ENCODE data around the gene IL5RA. TPM values are rescaled to one million over a fixed set of nuclear protein-coding genes. Genes with fewer than 3 reads are reported as not detected.

Gene IL5RA
- total RNA-seq, 2 donors from 2014 or later, result not detected

DNA sequence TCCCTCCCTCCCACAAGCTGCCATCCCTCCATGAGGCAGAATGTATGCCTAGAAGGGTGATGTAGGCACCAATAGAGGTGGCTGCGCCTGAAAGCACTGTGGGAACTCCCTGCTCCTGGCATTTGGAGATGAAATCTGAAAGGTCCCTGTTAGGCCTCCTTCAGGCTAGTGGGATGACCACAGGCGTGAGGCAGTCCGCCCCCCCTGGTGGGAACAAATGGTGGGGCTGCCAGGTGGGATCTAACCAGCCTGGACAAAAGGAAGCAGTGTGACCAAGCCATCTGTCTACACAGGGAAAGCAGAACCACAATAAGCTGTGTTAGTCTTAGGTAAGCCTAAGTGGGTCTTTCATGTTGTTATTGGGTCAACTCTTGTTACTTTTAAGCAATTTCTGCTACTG, 25.3 kb downstream of the IL5RA start:
- H3K9me3 Mint-ChIP-seq, result no peaks in the 10 kb centered on the region
- DNase-seq (ENCODE audit: low spot score in 2 of 2), result no peak
- H3K27ac Mint-ChIP-seq, result no peak overlapping the region
- H3K36me3 Mint-ChIP-seq, result no peaks in the 10 kb centered on the region
- no peak for ATAC-seq

DNA sequence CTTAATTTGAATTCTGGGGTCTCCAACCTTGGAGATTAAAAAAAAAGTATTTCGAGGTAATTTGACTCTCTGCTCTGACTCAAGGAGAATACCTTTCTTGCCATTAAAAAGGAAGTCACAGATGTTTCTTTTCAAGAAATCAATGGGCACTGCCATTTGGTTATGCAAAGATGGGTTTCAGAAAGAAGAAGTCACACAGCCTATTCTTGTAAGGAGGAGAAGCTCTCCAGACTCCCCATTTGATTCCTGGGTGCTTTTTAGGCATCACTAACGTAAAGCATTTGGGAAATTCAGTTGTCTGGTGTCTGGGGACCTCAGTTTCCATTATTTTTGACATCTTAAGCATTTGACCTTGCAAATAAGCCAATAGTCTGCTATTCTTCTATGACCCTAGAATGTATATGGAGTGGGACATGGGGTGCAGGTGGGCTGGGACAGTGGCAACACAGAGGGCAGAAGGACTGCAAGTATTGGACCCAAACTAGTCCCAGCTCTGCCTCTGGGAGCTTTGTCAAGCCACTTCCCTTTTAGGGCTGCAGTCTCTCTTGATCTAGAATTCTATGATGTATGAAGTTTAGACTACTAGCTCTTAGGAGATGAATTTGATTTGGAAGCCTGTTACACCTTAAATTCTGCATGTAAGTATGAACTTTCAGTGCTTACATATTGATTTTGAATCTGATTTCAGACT, 27.8 kb downstream of the IL5RA start:
- no peak overlapping the region for H3K27ac Mint-ChIP-seq
- no peaks in the 10 kb centered on the region for H3K36me3 Mint-ChIP-seq
- ATAC-seq (no peak), DNase-seq (ENCODE audit: low spot score in 2 of 2) (no peak)
- H3K9me3 Mint-ChIP-seq, result no peaks in the 10 kb centered on the region

DNA sequence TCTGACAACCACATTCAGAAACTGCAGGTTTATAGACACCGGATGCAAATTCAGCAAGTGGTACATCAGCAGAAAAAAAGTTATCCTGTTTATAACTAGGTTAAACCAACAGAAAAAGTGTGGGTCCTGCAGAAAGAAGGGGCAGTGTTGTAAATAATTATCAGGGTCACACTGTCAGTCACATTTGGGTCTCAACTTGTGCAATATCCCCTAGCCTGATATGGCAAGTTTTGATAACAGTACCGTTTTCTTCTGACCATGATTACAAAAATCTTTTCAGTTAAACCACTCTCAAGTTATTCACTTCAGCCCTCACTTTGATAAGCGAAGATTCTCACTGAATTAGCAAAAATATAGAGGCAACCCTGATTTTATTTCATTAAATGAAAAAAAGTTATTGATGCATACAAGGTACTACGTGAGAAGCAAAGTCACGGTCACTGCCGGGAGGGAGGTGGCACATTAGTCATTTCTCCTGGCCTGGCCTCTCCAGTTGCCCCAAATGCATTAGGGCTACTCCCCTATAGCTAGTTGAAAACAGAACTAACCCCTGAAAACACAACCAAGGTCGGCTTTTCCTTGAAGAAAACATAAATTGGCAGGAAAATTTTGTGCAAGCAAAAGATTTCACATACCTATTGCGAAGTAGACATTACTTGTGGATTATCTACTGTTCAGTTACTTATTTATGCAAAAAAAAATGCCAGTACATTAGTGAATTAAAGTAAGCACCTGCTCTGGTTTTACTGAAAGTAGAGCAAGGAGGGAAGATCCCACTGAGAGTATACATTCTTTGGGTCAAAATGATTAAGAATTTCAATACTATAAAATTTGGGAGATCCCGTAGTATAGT, 28.6 kb downstream of the IL5RA start:
- Mint-ChIP-seq H3K36me3 (no peaks in the 10 kb centered on the region), H3K27ac (no peak overlapping the region), H3K9me3 (no peaks in the 10 kb centered on the region)
- ATAC-seq, result no peak
- DNase-seq (ENCODE audit: low spot score in 2 of 2), result no peak

DNA sequence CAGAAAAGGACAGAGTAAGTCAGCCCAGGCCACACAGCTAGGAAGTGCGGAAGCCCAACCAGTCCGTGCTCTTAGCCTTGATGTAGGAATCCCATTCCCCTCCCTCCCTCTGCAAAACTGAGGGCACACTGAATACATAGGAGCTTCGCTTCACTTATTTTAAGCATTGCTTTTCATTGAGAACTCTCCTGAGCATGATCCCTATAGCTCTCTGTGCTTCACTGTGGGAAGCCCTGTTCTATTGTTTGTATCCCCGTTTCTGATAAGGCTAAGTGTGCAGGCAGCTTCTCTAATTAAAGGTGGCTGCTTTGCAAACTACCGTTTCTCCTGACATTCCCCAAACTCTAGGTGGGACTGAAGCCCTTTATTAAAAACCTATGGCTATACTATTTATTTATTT, 29.9 kb downstream of the IL5RA start:
- Mint-ChIP-seq H3K27ac (no peak overlapping the region), H3K36me3 (no peaks in the 10 kb centered on the region), H3K9me3 (no peaks in the 10 kb centered on the region)
- ATAC-seq (no peak), DNase-seq (ENCODE audit: low spot score in 2 of 2) (no peak)

DNA sequence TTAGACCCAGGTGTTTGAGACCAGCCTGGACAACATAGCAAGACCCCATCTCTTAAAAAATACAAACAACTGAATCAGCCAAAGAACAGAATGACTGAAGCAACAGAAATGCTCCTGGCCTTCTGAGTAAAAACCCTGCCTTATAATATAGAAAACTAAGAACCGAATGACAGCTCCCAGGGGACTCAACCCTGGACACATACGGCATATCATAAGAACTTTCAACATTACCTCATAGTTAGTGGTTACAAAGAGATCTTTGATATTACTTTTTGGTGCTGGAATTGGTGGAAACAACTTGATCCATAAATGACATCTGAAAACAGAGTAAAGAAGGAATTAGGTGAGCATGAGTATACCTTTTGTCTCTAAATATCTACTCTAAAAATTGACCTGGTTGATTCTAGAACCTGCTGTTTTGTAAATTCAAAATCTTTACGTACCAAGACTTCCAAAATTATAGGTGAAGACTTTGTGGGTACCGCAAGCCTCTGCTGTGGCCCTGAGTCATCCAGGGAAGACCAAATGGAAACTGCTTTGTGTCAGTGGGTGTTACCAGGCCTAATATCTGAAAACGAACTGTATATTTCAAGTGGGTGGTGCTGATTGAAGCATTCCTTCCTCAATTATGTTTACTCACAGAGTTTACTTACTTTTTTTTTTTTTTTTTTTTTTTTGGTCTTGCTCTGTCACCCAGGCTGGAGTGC, 35.5 kb downstream of the IL5RA start:
- Mint-ChIP-seq H3K27ac (no peak overlapping the region), H3K36me3 (no peaks in the 10 kb centered on the region), H3K9me3 (no peaks in the 10 kb centered on the region)
- DNase-seq (ENCODE audit: low spot score in 2 of 2) (no peak), ATAC-seq (no peak)

DNA sequence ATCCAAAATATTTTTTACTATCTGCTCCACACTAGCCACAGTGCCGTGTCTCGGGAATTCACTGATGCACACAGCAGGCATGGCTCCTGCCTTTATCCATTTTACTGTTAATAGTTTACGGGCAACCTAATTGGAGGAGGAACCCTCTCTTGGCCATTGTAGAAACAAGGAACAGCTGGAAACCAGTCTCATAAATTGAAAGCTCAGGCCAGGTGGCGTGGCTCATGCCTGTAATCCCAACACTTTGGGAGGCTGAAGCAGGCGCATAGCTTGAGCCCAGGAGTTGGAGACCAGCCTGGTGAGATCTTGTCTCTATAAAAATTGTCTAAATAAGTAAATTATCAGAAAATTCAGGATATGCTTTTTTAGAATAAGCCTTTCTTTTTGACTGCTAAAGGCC, 39.0 kb downstream of the IL5RA start:
- no peak for ATAC-seq
- H3K9me3 Mint-ChIP-seq, result no peaks in the 10 kb centered on the region
- DNase-seq (ENCODE audit: low spot score in 2 of 2), result no peak
- no peak overlapping the region for H3K27ac Mint-ChIP-seq
- H3K36me3 Mint-ChIP-seq, result no peaks in the 10 kb centered on the region

DNA sequence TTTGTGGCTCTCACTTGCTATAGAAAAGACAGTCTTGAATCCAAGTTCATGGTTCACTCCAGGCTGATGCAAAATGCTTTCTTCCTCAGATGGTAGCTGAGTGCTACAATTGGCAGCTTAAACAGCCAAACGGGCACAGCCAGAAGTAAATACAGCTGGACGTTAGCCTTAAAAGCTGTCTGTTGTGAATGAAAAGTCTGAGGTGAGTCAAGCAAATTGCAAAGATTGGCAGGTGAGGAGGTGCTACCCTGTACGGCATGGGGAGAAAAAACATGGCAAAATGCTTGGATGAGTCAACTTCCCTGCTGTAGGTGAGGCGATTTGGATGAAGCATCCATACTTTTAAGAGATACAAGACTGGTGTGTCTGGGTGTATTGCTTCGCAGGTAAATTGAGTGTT, 40.5 kb downstream of the IL5RA start:
- Mint-ChIP-seq H3K9me3 (no peaks in the 10 kb centered on the region), H3K27ac (no peak overlapping the region), H3K36me3 (no peaks in the 10 kb centered on the region)
- DNase-seq (ENCODE audit: low spot score in 2 of 2), result no peak
- no peak for ATAC-seq

DNA sequence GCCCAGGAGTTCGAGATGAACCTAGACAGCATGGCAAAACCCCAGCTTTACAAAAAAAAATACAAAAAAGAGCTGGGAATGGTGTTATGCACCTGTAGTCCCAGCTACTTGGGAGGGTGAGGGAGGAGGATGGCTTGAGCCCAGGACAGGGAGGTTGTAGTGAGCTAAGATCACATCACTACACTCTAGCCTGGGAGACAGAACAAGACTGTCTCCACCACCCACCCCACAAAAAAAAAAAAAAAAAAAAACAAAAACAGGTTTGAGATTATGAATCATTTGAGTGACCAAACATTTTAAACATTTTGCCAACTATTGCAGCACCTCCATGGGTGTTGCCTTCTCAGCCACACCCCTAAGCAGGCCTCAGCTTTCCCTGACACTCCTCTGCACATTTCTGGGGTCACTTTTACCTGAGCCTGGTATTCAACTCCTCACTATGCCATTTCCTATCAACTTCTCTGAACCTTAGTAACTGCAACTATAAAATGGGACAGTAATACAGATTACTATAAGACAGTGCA, 41.8 kb downstream of the IL5RA start:
- ATAC-seq, result no peak
- Mint-ChIP-seq H3K9me3 (no peaks in the 10 kb centered on the region), H3K27ac (no peak overlapping the region), H3K36me3 (no peaks in the 10 kb centered on the region)
- DNase-seq (ENCODE audit: low spot score in 2 of 2), result no peak

DNA sequence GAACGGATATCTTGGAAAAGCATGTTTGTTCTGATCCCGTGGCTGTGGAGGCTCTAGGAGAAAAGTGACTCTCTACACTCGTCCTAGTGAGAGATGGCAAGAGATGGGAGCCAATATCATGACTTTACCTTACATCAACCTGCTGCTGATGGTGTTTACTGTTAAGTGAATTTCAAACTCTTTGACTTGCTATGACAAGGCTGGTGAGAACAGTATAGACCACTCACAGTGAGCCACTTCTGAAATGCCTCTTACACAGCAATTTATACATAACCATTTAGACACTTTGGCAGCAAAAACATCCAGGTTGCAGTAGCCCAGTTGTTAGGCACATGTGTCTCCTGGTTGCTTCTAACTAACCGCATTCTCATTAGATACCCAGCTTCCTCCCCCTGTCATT, 43.3 kb downstream of the IL5RA start:
- H3K27ac Mint-ChIP-seq, result no peak overlapping the region
- no peaks in the 10 kb centered on the region for H3K9me3 Mint-ChIP-seq
- DNase-seq (ENCODE audit: low spot score in 2 of 2) (no peak), ATAC-seq (no peak)
- H3K36me3 Mint-ChIP-seq, result no peaks in the 10 kb centered on the region

DNA sequence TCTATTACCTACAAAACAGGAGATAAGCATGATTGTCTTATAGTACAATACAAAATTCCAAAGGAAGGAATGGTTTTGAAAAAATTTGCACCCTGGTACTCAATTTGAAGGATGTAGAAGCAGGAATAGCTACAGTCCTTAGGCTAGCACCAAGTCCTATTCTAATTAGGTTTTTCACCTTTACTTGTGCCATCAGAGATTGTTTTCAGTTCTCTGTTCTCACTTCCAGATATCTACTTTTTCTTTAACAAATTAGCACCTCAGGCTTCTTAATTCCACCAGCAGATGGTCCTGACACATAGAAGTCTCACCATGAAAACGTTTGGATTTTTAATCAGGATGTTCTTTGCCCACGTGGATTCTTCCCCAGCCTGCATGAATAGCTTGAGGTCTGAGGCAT, 43.8 kb downstream of the IL5RA start:
- DNase-seq (ENCODE audit: low spot score in 2 of 2) (no peak), ATAC-seq (no peak)
- H3K9me3 Mint-ChIP-seq, result no peaks in the 10 kb centered on the region
- H3K36me3 Mint-ChIP-seq, result no peaks in the 10 kb centered on the region
- no peak overlapping the region for H3K27ac Mint-ChIP-seq

DNA sequence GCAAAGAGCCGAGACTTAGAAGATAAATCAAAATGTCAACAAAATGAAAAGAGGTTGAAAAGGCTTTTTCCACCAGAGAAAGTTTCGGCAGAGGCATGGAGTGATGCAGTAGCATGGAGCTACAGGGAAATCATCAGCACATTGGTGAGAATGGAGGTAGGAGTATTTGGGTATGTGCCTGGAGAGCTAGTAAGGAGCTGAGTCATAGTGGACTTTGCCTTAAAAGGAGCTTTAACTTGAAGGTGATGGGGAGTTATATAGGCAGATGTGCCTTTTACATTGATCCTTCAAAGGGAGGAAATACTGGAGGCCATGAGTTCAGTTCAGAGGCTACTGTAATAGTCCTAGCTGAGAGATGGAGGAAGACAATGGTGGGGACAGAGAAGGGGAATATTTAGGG, 44.3 kb downstream of the IL5RA start:
- ATAC-seq (no peak), DNase-seq (ENCODE audit: low spot score in 2 of 2) (no peak)
- Mint-ChIP-seq H3K27ac (no peak overlapping the region), H3K36me3 (no peaks in the 10 kb centered on the region), H3K9me3 (no peaks in the 10 kb centered on the region)

DNA sequence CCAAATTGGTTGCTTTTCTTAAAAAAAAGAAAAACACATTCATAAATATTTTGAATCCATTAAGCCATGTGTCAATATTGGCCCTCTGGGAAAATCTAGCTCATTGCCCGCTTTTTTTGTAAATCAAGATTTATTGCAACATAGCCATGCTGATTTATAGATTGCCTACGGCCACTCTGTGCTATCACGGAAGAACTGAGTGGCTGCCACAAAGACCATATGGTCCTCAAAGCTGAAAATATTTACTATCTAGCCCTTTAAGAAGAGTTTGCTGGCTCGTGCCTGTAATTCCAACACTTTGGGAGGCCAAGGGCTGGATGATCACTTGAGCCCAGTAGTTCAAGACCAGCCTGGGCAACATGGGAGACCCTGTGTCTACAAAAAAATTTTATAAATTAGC, 45.9 kb downstream of the IL5RA start:
- Mint-ChIP-seq H3K36me3 (no peaks in the 10 kb centered on the region), H3K9me3 (no peaks in the 10 kb centered on the region), H3K27ac (no peak overlapping the region)
- ATAC-seq (no peak), DNase-seq (ENCODE audit: low spot score in 2 of 2) (no peak)

DNA sequence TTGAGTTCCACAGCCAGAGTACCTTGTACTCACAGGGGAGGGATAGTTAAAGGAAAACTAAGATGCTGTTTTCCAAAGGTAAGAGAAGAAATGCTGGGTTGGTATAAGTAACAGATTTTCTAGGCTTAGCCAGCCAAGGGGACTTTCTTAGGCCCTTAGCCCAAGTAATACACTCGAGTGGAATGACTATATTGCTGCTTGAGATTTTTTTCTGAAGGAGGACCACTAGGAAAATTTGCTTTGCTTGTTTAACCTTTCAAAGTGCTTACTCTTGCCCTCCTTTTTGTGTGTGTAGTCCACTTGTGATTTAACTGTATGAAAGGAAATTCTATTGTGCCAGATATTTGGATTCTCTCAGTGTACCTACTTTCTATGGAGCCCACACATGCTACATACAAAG, 50.5 kb downstream of the IL5RA start:
- ATAC-seq (no peak), DNase-seq (ENCODE audit: low spot score in 2 of 2) (no peak)
- Mint-ChIP-seq H3K27ac (no peak overlapping the region), H3K36me3 (no peaks in the 10 kb centered on the region), H3K9me3 (no peaks in the 10 kb centered on the region)

DNA sequence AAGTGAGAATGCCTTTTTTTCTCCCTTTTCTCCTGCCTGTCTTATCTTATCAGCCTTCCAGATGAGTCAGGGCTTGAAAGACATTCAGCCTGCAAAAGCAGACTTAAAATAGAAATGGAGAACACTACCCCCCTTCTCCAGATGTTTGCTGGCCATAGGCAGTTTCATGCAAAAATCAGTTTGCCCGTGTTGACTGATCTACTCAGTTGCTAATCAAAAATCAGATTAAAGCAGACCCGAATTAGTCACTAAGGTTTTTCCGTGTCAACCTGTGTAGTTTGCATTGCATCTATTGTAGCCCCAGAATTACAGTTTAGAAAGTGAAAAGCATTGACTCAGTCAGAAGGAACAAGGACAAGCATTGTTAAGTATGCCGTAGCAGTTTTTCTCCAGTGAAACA, 56.2 kb downstream of the IL5RA start:
- Mint-ChIP-seq H3K27ac (no peak overlapping the region), H3K36me3 (no peaks in the 10 kb centered on the region), H3K9me3 (no peaks in the 10 kb centered on the region)
- DNase-seq (ENCODE audit: low spot score in 2 of 2) (no peak), ATAC-seq (no peak)

DNA sequence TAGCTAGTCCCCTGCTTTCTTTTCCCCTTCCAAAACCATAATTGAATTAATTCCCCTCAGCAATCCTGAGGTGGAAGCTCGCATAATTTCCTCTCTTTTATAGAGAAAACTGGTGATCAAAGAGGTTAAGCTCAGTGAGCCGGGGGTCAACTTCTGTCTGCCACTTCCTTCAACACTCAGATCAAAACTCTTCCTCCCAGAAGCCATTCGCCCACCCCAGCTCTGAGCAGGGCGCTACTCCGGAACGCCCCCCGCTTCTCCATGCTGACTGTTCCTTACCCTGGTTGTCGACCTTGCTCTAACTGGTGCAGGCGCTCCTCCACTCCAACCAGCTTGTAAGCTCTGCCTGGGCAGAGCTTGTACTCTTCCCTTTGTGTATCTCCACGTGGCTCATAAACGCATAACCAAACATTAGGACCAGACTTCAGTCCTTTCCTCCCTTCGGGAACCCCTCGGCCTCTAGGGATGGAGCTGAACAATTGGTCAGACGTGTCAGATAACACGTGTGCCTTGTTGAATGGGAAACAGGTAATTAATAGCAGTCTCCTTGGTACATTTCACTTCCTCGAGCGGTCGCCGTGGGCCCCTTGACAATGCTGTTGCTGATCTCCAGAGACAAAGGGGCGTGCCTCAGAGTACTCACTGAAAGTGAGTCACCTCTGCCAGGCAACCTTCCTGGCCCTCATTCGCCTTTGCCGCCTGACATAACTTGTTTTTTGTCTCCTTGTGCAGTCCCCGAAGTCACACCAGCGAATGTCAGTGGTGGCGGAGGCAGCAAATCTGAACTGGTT, 71.8 kb downstream of the IL5RA start:
- DNase-seq (ENCODE audit: low spot score in 2 of 2), result no peak
- Mint-ChIP-seq H3K27ac (no peak overlapping the region), H3K9me3 (no peaks in the 10 kb centered on the region), H3K36me3 (no peaks in the 10 kb centered on the region)
- no peak for ATAC-seq

DNA sequence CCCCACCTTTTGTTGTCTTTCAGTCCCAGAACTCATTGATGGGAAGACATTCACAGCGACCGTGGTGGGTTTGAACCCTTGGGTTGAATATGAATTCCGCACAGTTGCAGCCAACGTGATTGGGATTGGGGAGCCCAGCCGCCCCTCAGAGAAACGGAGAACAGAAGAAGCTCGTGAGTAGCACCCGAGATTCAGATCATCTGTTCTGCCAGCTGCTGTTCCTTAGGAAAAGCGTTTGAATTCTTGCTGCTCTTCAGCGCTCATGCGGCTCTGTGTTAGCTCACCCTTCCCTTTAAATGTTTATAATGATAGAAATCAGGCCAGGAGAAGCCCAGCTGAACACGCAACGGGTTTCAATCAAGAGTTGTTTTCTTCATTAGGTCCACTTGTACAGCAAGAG, 73.0 kb downstream of the IL5RA start:
- no peak for DNase-seq (ENCODE audit: low spot score in 2 of 2)
- Mint-ChIP-seq H3K27ac (no peak overlapping the region), H3K9me3 (no peaks in the 10 kb centered on the region), H3K36me3 (no peaks in the 10 kb centered on the region)
- ATAC-seq, result no peak

DNA sequence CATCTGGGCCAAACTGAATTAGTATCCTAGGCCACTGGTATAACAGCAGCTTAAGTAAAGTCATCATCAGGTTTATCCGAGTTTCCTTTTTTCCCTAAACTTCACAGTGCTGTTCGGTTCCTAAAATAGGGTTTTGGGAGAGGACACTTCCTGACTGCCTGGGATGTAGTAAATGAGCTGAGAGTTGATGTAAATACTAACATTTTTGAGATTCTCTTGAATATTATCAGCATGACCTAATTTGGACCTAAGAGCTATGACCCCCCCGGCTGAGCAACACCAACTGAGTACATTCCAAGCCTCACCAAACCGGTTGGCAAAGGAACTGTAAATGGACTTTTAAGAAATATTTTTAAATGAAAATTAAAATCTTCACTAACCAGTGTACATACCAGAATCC, 78.8 kb downstream of the IL5RA start:
- Mint-ChIP-seq H3K9me3 (peaks cover 0 to 4% of the 10 kb centered on the region in 2 donors), H3K27ac (no peak overlapping the region), H3K36me3 (no peaks in the 10 kb centered on the region)
- DNase-seq (ENCODE audit: low spot score in 2 of 2) (no peak), ATAC-seq (no peak)
